Colon (tissue), 2 donors: ENCODE measurements around the gene DUSP12.
"Not testable (repeated sequence)": the region's sequence is repeated elsewhere in the genome, so short reads cannot be mapped to it uniquely, and the experiment has no call there.

Experiments
- FAIRE-seq: peaks from 2 replicates; lab custom pipeline; 2012; peaks lifted over from hg19 to GRCh38; lab: Jason Lieb, UNC
- donor health status: control.
- donor health status: control.

Gene DUSP12

DNA sequence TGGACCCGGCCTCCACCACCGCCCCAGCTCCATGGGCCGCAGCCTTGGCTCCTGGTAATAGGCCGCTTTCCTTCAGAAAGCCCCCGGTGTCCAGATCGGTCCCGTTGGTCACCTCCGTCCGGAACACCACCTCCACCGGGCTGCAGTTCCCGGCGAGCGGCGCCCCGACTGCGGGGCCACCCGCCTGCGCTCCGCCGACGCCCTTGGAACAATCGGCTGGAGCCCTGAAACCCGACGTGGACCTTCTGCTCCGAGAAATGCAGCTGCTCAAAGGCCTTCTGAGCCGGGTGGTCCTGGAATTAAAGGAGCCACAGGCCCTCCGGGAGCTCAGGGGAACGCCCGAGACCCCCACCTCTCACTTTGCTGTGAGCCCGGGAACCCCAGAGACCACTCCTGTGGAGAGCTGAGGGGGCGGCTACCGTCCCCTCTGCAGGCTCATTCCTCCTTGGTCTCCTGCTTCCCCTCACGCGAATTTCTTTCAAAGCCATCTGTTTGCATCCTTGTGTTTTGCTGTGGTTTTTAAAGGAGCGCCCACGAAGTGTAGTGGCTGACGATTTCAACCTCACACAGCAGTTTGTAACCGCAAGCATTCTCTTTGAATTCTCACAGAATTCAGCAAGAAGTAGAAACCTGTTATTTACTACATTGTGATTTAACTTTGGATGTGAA is 22.2 kb upstream of the DUSP12 start:
- FAIRE-seq: no peak

DNA sequence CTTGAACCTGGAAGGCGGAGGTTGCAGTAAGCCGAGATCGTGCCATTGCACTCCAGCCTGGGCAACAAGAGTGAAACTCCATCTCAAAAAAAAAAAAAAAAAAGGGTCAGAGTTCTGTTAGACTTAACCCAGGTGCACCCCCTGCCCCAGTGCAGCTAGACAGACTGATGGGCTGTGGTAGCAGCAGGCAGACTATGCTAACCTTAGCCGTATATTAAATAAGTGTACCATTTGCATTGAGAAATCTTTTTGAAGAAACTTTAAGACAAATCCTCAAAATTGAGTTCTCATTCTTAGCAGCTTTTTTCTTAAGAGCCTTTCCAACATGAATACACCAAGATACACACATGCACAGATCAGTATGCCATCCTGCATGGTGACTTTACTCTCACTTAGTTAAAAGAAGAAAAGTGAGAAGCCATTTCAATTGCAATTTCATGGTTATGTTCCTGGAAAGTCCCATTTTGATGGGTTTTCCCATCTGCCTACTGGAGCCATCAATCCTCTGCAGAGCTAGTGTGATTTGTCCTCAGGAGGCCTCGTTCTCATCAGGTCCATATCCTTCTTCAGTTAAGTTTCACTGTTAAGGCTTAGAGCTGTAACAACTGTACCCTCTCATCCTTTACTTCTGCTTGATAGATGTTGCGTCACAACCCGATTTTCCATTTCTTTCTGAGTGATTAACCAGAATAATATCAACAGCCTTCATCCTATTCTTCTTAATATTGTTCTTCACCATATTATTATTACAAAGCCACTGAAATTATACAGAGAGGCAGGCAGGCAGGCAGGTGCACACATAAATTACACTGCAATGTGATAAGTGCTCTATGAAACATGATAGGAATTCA is 21.0 kb upstream of the DUSP12 start:
- FAIRE-seq: no peak

DNA sequence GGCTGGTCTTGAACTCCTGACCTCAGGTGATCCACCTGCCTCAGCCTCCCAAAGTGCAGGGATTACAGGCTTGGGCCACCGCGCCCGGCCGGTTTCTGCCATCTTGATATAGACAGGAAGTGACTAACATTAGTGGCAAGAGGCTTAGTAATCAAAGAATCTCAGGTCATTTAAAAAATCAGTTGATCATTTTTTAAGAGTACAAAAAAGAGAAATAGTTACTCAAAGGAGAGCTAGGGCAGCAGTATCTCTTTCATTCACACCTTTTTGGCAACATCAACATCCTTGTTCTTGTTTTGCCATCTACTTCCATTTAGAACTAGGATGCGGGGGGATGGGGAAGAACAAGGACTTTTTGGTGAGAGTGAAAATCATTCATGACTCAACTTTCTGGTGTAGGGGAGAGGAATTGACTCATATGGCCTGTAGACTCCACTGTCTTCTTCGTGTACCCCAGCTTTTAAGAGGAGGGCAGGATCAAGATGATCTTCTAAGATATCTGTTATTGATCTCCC is 19.5 kb upstream of the DUSP12 start:
- no peak for FAIRE-seq

DNA sequence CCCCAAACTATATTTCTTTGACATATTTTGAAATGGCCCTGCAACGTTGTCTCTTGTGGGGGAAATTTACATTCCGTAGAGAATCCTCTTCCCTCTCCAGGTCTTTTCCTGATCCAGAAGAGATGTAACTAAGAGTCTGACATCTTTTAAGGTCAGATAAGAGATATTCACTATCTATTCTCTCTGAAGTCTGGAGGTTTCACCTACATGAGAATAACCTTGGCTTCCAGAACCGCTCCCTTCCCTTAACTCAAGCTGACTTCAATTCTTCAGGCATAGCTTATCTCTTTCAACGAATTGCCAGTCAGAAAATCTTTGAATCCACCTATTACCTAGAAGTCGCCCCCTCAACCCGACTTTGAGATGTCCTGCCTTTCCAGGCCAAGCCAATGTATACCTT is 18.3 kb upstream of the DUSP12 start:
- FAIRE-seq: no peak

DNA sequence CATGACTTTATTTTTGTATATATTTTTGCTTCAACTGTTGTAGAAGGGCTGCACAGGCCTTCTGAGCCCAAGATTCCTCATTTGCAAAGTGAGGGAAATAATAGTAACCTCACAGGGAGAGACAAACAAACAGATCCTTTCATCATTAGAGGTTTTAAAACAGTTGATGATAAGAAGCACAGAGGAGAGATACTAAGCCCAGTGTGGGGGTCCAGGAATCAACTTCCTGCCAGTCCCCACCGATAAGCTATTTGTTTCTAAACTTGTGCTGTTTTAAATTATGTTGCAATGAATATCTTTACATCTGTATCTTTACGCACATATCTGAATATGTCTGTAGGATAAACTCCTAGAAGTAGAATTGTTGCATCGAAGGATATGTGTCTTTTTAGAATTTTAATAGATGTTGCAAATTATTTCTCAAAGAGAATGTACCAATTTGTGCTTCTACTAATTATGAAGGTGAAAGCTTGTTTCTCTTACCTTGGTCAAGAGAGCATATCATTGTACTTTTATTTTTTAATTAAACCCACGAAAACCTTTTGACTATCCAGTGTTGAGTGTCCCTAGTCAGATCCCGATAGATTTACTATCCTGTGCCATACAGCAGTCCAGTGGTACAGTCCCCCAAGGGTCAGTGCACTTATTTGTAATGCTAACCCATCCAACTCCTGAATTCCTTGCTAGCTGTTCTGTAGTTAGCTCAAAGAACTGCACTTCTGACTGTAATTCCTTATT is 17.4 kb upstream of the DUSP12 start:
- no peak for FAIRE-seq

DNA sequence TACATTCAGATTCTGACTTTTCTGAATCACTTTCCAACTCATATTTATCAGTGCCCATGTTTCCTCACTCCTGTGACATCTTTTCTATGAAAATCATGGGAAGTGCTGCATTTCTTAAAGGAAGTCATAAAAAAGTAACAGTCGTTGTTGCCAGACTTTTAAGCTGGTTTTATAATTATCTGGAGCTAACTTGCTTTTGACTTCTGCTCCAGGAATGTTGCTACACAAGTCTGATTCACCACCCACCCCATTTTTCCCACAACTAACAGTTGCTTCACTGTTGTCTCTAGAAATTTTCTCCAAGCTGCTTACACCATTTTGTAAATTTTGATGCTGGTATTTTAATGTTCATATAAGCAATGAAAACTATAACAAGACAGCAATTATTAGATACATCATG is 16.1 kb upstream of the DUSP12 start:
- no peak for FAIRE-seq

DNA sequence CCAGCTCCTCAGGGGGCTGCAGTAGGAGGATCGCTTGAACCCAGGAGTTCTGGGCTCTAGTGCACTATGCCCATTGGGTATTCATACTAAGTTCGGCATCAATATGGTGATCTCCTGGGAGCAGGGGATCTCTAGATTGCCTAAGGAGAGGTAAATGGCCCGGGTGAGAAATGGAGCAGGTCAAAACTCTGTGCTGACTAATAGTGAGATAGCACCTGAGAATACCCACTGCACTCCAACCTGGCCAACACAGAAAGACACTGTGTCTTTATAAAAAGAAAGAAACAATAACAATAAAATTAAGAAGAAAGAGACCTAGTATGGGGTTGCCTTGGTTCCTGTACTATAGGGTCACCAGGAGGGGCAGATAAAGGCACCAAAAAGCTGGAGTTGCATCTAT is 13.7 kb upstream of the DUSP12 start:
- FAIRE-seq: no peak

DNA sequence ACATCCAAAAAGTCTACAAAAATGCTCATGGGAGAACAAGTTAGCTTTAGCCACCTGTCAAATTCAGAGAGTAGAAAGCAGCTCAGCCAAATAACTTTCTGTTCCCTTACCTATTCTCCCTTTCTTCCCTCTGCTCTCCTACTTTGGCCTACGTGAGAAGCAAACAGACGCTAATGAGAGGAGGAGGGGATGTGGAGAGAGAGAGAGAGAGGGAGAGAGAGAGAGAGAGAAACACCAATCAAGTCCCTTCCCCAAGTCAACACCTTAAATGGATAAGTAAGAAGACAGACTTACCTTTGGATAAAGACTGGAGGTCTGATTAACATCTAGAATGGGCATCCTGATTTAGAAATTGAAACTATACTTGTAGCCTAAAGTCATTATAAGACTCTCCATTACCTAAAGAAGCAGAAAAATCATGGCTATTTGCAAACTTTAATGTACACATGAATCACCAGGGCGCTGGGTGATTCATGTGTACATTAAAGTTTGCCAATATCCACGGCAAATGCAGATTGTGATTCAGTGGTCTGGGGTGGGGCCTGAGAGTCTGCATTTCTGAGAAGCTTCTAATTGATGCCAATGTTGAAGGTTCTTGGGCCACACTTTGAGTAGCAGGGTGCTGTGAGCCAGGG is 13.1 kb upstream of the DUSP12 start:
- no peak for FAIRE-seq

DNA sequence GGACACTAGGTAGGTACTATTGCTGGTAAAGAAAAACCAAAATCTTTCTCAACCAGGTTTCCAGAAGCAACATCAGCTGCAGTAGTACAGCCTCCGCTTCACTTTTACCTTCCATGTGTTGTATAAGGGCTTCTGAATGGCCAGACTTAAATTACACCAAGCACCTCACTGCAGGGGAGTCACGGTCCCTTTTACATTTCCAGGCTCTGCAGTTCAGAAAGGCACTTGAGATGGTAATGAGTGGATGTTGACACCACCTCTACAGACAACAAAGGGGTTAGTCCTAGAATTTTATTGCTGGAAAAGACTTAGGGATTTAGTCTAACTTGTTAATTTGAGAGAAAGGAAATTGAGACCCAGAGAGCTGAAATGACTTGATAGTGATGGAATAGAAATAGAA is 12.0 kb upstream of the DUSP12 start:
- FAIRE-seq: no peak

DNA sequence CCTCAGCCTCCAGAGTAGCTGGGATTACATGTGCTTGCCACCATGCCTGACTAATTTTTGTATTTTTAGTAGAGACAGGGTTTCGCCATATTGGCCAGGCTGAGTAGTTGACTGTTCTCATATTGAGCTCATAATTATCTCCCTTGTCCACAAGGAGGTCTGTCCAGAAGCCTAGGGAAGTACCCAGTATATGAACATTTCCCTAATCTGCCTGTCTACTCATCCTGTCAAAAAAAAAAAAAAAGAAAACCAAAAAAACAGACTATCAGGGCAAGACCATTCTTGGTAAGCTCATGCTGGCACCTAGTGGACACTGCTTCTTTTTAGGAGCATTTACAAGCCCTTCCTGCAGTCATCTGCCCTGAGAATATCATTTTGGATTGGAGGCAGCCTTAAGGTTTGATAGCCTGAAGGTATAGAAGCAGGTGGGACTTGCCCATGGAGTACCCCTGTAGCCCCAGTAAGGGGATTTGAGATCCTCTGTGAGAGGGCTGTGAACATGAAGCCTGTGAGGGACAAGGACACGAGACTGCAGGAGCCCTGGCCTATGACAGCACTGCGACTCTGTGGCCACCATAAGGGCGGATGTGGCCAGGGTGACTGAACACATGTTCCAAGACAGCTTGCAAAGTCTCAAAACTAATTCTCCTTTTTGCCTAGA is 10.8 kb upstream of the DUSP12 start:
- no peak for FAIRE-seq

DNA sequence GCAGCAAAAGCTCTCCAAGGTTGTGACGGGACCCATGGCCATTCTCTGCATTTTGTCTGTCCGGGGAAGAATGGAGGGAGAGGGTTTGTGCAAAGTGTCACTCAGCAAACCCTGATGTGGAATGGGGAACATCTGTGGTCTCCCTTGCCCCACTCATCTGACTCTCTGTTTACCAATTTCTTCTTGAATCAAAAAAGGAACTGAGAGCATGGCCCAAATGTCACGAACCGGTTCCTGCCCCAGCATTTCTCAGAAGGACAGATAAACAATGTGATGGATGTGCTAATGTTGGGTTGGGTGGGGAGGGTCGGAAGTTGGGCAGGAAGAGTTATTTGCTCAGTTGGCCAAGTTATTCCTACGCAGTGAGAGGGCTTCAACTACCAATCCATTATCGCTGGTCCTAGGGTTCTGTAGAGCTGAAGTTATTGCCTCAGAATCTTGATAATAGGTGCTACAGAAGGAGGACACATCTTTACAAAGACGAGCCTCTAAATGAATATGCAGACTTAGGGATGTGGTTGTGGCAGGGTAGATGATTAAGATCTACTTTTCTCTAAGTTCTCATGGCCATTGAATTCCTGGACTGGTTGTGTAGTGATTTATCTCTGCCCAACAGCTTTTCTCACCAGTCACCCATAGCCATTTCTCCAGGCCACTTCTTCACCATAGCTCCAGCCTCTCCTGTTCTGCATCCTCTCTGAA is 9.6 kb upstream of the DUSP12 start:
- no peak for FAIRE-seq

DNA sequence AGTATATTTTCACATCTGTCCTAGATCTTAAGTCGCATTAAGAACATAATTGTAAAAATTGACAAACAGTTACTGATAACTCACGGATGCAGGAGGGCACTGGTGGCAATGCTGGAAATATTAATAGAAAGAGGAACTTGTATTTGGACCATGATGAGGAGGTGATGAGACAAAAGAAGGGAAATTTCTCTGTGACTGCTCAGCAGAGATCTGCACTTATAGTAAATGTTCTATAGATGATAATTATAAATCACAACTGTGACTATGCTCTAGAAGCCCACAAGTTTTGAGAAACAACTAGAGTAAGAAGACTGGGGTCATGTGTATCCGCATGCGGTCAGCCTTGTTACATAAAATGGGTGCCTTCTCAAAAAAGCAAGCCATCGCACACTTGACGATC is 8.7 kb upstream of the DUSP12 start:
- no peak for FAIRE-seq

DNA sequence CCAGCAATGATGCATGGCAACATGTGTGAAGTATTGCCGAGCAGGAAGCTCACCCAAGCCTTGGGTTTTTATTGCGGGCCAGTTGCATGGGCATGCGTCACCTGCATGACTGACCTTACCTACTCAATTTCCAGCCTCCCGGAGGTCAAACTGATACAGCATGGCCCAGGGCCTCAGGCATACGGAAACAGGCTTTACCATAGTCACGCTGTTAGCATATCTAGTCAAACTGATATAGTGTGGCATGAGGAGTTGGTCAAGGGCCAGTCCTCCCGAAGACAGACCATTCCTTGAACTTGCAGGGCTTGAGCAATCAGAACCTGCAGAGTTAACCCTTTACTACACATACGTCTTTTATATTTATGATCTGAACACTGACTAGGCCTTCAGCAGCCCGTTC is 6.4 kb upstream of the DUSP12 start:
- FAIRE-seq: no peak

DNA sequence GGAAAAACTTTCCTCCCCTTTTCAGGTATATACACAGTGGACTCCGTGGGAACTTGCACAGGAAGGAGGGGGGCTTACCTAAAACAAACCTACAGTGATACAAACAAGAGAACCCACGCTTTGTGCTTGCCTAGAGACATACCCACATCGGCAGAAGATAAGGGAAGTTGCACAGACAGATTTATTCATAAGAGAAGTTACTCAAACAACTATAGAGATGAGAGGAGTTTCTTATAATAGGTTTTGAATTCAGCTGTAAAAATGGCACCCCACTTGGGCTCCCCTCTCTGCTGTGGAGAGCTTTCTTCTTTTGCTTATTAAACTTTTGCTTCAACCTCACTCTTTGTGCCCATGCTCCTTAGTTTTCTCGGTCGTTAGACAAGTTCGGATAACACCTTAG is 1.8 kb upstream of the DUSP12 start:
- no peak for FAIRE-seq

DNA sequence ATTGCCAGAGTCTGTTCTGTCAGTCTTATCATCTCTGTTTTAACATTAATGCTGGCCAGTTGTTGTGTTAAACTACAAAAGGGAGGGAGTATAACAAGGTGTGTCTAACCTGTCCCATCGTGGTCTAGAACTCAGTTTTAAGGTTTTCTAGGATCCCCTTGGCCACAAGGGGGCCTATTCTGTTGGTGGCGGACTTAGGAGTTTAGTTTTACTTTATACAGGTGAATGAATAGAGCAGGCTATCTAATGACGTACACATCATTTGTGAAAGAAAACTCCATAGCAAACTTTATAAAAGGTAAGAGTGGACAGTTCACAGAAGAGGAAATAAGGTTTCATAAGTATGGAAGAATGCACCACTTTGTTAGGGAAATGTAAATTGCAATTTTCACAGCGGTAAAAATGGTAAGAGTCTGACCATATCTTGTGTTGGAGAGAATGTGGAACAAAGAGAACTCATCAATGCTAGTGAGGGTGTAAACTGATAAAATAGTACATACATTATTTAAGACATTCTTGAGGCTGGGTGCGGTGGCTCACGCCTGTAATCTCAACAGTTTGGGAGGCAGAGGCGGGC is 14.0 kb downstream of the DUSP12 start:
- FAIRE-seq: no peak

DNA sequence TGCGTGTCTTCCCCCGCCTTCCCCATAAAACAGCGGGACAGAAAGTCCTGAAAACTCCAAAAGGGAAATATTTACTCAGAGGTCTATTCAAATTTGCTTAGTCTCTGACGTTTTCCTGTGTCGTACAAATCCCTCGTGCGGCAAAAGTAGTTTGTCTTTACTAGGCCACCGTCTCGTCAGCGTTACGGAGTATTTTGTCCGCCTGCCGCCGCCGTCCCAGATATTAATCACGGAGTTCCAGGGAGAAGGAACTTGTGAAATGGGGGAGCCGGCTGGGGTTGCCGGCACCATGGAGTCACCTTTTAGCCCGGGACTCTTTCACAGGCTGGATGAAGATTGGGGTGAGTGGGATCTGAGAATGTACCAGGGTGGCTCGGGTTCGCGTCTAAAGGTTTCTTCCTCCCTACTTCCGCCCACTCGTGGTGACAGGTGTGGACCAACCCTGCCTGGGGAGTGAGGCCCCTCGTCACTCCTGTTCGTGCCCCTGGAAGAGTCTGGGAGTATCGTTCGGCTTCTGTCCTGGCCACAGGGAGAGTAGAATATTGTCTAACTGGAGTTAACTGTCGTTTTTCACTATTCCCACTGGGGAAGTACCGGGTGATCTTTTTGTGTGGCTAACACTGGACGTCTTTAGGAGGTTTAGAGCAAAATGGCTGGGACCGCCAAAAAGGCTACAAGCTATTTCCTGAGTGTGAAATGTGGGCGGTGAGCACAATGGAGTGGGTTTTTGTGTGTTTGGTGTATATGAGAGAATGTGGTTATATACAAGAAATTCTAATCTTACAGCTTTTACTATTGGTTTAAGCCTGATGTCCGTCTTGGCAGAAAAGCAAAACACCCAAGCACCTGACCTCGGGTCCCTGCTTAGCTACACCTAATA is 16.8 kb downstream of the DUSP12 start, which contains the start of gene ATF6:
Gene ATF6 (plus strand): TSS at position 219 of the 880 bp plus-strand sequence. CDS start 41 bp downstream, at position 260.
- FAIRE-seq: no peak

DNA sequence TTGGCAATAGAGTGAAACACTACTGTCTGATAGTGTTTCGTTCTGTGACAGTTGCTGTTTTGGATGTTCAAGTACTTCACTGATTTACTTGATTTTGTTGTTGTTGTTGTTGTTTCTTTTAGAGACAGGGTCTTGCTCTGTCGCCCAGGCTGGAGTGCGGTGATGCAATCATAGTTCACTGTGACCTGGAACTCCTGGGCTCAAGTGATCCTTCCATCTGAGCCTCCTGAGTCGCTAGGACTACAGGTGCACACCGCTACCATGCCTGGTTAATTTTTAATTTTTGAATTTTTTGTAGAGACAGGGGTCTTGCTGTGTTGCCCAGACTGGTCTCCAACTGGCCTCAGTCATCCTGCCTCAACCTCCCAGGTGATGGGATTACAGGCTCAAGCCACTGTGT is 18.9 kb downstream of the DUSP12 start:
- no peak for FAIRE-seq

DNA sequence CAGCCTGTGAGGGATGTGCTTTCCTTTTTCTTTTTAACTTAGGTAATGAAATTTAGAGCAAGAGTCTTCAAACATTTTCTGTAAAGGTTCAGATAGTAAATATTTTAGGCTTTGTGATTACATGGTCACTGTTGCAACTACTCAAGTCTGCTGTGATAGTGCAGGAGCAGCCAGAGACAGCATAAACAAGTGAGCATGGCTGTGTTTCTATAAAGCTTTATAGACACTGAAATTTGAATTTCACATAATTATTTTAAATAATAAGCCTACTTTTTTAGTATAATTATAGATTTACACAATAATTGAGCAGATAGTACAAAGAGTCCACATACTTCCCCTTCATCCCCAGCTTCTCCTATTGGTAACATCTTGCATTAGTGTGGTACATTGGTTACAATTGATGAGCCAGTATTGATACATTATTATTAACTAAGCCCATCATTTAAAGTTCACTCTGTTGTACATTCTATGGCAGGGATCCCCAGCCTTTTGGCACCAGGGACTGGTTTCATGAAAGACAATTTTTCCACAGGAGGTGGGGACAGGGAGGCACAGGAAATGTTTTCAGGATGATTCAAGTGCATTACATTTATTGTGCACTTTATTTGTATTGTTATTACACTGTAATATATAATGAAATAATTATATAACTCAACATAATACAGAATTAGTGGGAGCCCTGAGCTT is 19.5 kb downstream of the DUSP12 start:
- FAIRE-seq: no peak

DNA sequence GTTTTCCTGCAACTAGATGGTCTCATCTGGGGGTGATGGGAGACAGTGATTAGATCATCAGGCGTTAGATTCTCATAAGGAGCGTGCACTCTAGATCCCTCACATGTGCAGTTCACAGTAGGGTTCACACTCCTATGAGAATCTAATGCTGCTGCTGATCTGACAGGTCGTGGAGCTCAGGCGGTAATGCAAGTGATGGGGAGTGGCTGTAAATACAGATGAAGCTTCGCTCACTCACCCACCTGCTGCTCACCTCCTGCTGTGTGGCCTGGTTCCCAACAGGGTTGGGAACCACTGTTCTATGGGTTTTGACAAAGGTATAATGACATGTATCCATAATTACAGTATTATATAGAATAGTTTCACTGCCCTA is 20.1 kb downstream of the DUSP12 start:
- FAIRE-seq: not testable (repeated sequence)
